ENCODE measurements around the gene KLRC3. TPM values are rescaled to one million over a fixed set of nuclear protein-coding genes. Genes with fewer than 3 reads are reported as not detected.
"Not testable (repeated sequence)": the region's sequence is repeated elsewhere in the genome, so short reads cannot be mapped to it uniquely, and the experiment has no call there.

KLRC3 gene
- total RNA-seq, result not detected

GRCh38 chr12:10420334-10420733 is at the start of gene KLRC3:
KLRC3 (minus strand) TSS chr12:10420595; CDS start chr12:10420550, 45 bp downstream.
- not testable (repeated sequence) for H3K4me1 ChIP-seq; H3K36me3 ChIP-seq; DNase-seq (ENCODE audit: low spot score in 2 of 2); H3K4me3 ChIP-seq; H3K27me3 ChIP-seq; H3K27ac ChIP-seq; H3K9me3 ChIP-seq
- WGBS, 2 donors, result 21 to 29% methylated on average over 1 of the region's 1 CpG

GRCh38 chr12:10469701-10470100 is 49.3 kb upstream of the KLRC3 start:
- TF ChIP-seq EP300 (IDR thresholded peaks at IDR 0.05), result no peak
- TF ChIP-seq CTCF (IDR thresholded peaks at IDR 0.05), result no peak
- no peak for TF ChIP-seq POLR2A (IDR thresholded peaks at IDR 0.05)
- H3K9me3 ChIP-seq, result peaks cover 0 to 3% (median 0%) of the 10 kb centered on the region in 4 donors
- H3K4me1 ChIP-seq, result no peaks in the 10 kb centered on the region
- H3K27ac ChIP-seq, result no peak overlapping the region
- 86 to 87% methylated on average over 1 of the region's 1 CpG for WGBS, 2 donors
- no peaks in the 10 kb centered on the region for H3K36me3 ChIP-seq
- DNase-seq (ENCODE audit: low spot score in 2 of 2), result no peak
- no peaks in the 10 kb centered on the region for H3K27me3 ChIP-seq
- H3K4me3 ChIP-seq, result no peak overlapping the region

DNA sequence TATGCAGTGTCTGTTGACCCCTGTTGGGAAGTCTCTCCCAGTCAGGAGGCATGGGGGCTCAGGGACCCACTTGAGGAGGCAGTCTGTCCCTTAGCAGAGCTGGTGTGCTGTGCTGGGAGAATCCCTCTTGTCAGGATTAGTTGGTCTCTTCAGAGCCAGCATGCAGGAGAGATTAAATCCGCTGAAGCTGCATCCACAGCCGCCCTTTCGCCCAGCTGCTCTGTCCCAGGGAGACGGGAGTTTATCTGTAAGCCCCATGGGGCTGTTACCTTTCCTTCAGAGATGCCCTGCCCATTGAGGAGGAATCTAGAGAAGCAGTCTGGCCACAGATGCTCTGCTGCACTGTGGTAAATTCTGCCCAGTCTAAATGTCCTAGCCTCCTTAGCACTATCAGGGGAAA is 45.9 kb upstream of the KLRC3 start:
- 89 to 100% methylated on average over 4 of the region's 4 CpGs for WGBS, 2 donors
- Histone ChIP-seq H3K36me3 (no peaks in the 10 kb centered on the region), H3K4me1 (no peaks in the 10 kb centered on the region), H3K4me3 (no peak overlapping the region), H3K27me3 (no peaks in the 10 kb centered on the region), H3K27ac (no peak overlapping the region), H3K9me3 (no peaks in the 10 kb centered on the region)
- DNase-seq (ENCODE audit: low spot score in 2 of 2), result no peak
- TF ChIP-seq POLR2A (IDR thresholded peaks at IDR 0.05) (no peak), EP300 (IDR thresholded peaks at IDR 0.05) (no peak), CTCF (IDR thresholded peaks at IDR 0.05) (no peak)

GRCh38 chr12:10457760-10458159 is 37.4 kb upstream of the KLRC3 start:
- Histone ChIP-seq H3K4me1 (no peaks in the 10 kb centered on the region), H3K27me3 (no peaks in the 10 kb centered on the region), H3K27ac (no peak overlapping the region), H3K9me3 (peaks cover 0 to 38% (median 8%) of the 10 kb centered on the region in 4 donors), H3K36me3 (no peaks in the 10 kb centered on the region), H3K4me3 (no peak overlapping the region)
- TF ChIP-seq POLR2A (IDR thresholded peaks at IDR 0.05), result no peak
- TF ChIP-seq EP300 (IDR thresholded peaks at IDR 0.05), result no peak
- TF ChIP-seq CTCF (IDR thresholded peaks at IDR 0.05), result no peak
- 88 to 94% methylated on average over 3 of the region's 3 CpGs for WGBS, 2 donors
- DNase-seq (ENCODE audit: low spot score in 2 of 2), result no peak

DNA sequence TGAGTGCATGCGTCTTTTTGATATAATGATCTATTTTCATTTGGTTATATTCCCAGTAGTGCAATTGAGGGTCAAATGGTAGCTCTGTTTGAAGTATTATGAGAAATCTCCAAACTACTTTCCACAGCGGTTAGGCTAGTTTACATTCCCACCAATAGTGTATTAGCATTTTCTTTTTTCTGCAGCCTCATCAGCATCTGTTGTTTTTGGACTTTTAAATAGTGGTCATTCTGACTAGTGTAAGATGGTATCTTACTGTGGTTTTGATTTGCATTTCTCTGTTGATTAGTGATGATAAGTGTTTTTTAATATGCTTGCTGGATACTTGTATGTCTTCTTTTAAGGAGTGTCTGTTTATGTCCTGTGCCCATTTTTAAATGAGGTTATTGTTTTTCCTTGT is 36.5 kb upstream of the KLRC3 start:
- H3K36me3 ChIP-seq, result no peaks in the 10 kb centered on the region
- no peak for DNase-seq (ENCODE audit: low spot score in 2 of 2)
- no peaks in the 10 kb centered on the region for H3K4me1 ChIP-seq
- H3K9me3 ChIP-seq, result peaks cover 0 to 38% (median 8%) of the 10 kb centered on the region in 4 donors
- 65 to 72% methylated on average over 2 of the region's 2 CpGs for WGBS, 2 donors
- no peaks in the 10 kb centered on the region for H3K27me3 ChIP-seq
- no peak for TF ChIP-seq CTCF (IDR thresholded peaks at IDR 0.05)
- no peak for TF ChIP-seq POLR2A (IDR thresholded peaks at IDR 0.05)
- no peak for TF ChIP-seq EP300 (IDR thresholded peaks at IDR 0.05)
- H3K27ac ChIP-seq, result no peak overlapping the region
- no peak overlapping the region for H3K4me3 ChIP-seq

DNA sequence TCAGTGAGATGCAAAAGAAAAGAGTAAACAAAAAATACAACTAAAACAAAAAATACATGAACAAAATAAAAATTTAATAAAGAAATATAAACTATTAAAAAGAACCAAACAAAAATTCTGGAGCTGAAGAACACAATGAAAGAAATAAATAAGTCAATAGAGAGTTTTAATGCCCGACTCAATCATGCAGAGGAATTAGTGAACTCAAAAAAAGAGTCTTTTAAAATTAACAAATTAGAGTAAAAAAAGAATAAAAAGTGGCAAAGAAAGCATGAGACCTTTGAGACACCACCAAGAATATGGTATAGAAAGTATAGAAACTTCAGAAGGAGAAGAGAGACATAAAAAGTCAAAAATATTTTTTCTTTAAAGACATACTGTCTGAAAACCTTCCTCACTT is 35.4 kb upstream of the KLRC3 start:
- DNase-seq (ENCODE audit: low spot score in 2 of 2), result no peak
- Histone ChIP-seq H3K9me3 (peaks cover 0 to 38% (median 8%) of the 10 kb centered on the region in 4 donors), H3K27ac (no peak overlapping the region), H3K36me3 (no peaks in the 10 kb centered on the region), H3K4me1 (no peaks in the 10 kb centered on the region), H3K4me3 (no peak overlapping the region), H3K27me3 (no peaks in the 10 kb centered on the region)
- TF ChIP-seq EP300 (IDR thresholded peaks at IDR 0.05) (no peak), CTCF (IDR thresholded peaks at IDR 0.05) (no peak), POLR2A (IDR thresholded peaks at IDR 0.05) (no peak)
- 83 to 91% methylated on average over 1 of the region's 1 CpG for WGBS, 2 donors
